Measurements from ENCODE around the gene FXYD6. TPM values are rescaled to one million over a fixed set of nuclear protein-coding genes. Genes with fewer than 3 reads are reported as not detected.
A peak's percentile ranks its signal among the peaks of the same experiment; 100 is the strongest.

Gene FXYD6
- total and polyA plus RNA-seq, 7 experiments from 2014 or later: 0.10 to 5.4 (median 0.98) TPM; not detected in 4

DNA sequence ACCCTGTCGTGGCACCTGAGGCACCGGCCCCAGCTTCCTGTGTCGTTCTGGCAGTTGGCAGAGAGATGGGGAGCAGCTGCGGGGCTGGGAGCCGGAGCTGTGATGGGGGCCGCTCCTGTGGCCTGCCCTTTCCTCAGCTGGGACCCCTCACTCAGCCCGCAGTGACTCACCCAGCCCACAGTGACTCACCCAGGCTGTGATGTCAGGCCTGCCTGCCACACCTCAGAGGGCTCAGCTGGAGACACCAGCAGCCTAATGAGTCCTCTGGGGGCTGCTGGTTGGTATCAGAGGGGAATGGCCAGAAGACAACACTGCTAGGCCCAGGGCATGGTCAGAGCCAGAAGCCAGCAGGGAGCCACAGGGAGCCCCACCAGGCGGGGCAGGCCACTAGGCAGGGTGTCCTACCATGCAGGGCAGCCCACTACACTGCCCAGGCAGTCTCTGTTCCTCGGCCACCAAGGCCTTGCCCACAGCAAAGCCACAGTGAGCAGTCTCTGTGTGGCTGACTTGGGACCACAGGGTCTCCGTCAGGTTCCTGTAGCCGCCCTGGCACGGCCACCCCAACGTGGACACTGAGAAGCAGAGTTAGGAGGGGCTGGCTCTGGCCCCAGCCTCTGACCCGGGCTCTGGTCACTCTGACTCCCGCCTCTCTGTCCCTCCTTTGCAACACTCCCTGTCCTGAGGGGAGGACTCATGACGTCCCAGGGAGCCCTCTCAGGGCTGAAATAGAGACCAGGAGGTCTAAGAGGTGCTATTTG lies 47.7 kb downstream of the FXYD6 start:
- Mint-ChIP-seq H3K4me3 (peak overlapping the region in 7 of 10 donors; percentile 16 to 79 (median 48)), H3K27me3 (peaks cover 0 to 2% (median 0%) of the 10 kb centered on the region in 5 donors), H3K9me3 (peaks cover 0 to 3% (median 0%) of the 10 kb centered on the region in 11 donors), H3K4me1 (peaks cover 48 to 72% (median 50%) of the 10 kb centered on the region in 7 donors), H3K36me3 (no peaks in the 10 kb centered on the region), H3K27ac (peak overlapping the region in 6 of 9 donors; percentile 16 to 87 (median 60))
- no peak overlapping the region for H3K4me3 ChIP-seq (ENCODE audit: low read length)
- no peaks in the 10 kb centered on the region for H3K36me3 ChIP-seq (ENCODE audit: control insufficient read depth in 2 of 3, insufficient read depth in 3 of 3, low read length in 3 of 3)
- H3K9me3 ChIP-seq (ENCODE audit: control insufficient read depth in 2 of 3, low read length in 3 of 3): no peaks in the 10 kb centered on the region
- ATAC-seq (peak; percentile 88), DNase-seq (peak in 6 of 9 donors; percentile 19 to 82 (median 24))
- H3K27ac ChIP-seq (ENCODE audit: low read depth, low read length): peak overlapping the region; percentile 35
- CTCF ChIA-PET: interaction anchor here (1.1 to 10.9 kb wide), 6 partner anchors 9 to 224 kb away, joined by 4 to 138 read pairs (median 10); no protein-coding TSS in a partner anchor
- intact Hi-C loops (cut with micrococcal nuclease): loop anchor here in 1 of 2 donors (1.0 kb wide), 4 partner anchors 13 to 223 kb away; partner anchors contain the start of gene IL10RA
- peaks cover 38 to 47% of the 10 kb centered on the region in 2 donors for H3K4me1 ChIP-seq (ENCODE audit: control insufficient read depth in 2 of 2, insufficient read depth in 2 of 2, low read length in 2 of 2)
- POLR2A ChIA-PET: interaction anchor here (0.8 to 1.9 kb wide), 2 partner anchors 118 to 122 kb away, joined by 3 to 6 read pairs; no protein-coding TSS in a partner anchor
- H3K27me3 ChIP-seq (ENCODE audit: control insufficient read depth in 2 of 2, insufficient read depth in 2 of 2, low read length in 2 of 2): no peaks in the 10 kb centered on the region

DNA sequence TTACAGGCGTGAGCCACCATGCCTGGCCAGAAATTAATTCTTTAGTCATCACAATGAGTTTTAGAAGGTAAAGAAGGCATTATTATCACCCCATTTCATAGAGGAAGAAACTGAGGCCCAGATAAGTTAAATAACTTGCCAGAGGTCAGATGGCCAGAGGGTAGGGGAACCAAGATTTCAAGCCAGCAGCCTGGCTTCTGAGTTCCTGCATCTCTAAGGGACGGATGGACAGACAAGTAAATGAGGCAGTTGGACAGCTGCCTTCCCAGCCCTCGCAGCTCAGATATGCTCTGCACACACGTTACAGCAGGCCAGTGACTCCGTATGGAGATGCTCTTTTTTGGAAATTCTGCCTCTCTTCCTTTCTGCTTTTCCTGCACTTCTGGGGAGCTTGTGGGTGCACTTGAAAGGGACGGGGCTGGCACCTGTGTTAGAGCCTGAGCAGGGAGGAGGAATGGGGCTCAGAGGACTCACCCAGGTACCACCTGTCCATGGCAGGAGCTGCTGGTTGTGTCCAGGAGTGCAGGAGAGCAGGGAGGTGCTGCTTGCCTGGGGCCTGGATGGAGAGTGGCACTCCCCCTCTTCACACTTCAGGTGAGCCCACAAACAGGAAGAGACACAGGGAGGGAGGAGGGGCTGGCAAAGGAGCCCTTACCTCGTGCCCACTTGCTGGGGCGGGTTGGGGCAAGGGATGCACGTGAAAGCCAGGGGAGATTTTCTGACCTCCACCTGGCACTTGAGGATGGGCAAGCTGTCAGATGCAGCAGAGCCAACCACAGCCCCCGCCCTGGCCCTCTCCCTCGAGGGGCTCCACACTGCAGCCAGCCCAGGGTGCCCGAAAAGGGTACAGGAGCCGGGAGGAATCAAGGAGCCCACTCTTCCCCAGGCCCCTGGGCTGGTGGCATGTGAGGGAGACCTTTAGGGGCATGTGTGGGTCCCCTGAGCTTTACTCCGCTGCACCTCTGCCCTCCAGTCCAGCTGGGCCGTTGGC lies 48.6 kb downstream of the FXYD6 start:
- Histone ChIP-seq H3K4me1 (ENCODE audit: control insufficient read depth in 2 of 2, insufficient read depth in 2 of 2, low read length in 2 of 2) (peaks cover 46 to 56% of the 10 kb centered on the region in 2 donors), H3K4me3 (ENCODE audit: low read length) (no peak overlapping the region), H3K27ac (ENCODE audit: low read depth, low read length) (peak overlapping the region; percentile 35), H3K36me3 (ENCODE audit: control insufficient read depth in 2 of 3, insufficient read depth in 3 of 3, low read length in 3 of 3) (no peaks in the 10 kb centered on the region), H3K9me3 (ENCODE audit: control insufficient read depth in 2 of 3, low read length in 3 of 3) (no peaks in the 10 kb centered on the region), H3K27me3 (ENCODE audit: control insufficient read depth in 2 of 2, insufficient read depth in 2 of 2, low read length in 2 of 2) (no peaks in the 10 kb centered on the region)
- Mint-ChIP-seq H3K27ac (peak overlapping the region in 8 of 9 donors; percentile 30 to 91 (median 68)), H3K27me3 (no peaks in the 10 kb centered on the region), H3K9me3 (peaks cover 0 to 3% (median 0%) of the 10 kb centered on the region in 11 donors), H3K36me3 (no peaks in the 10 kb centered on the region), H3K4me1 (peaks cover 52 to 81% (median 59%) of the 10 kb centered on the region in 7 donors), H3K4me3 (peak overlapping the region; percentile 16 to 79 (median 54))
- ATAC-seq (peak; percentile 37), DNase-seq (peak in 7 of 9 donors; percentile 29 to 47 (median 38))
- ChIA-PET POLR2A (interaction anchor here (0.8 to 1.9 kb wide), 3 partner anchors 18 to 123 kb away, joined by 3 to 6 read pairs (median 3); no protein-coding TSS in a partner anchor), CTCF (interaction anchor here (1.1 to 10.9 kb wide), 6 partner anchors 10 to 225 kb away, joined by 4 to 138 read pairs (median 10); no protein-coding TSS in a partner anchor)
- intact Hi-C loops (cut with micrococcal nuclease): loop anchor here in 1 of 2 donors (1.0 kb wide), 3 partner anchors 123 to 223 kb away; partner anchors contain the start of gene IL10RA

DNA sequence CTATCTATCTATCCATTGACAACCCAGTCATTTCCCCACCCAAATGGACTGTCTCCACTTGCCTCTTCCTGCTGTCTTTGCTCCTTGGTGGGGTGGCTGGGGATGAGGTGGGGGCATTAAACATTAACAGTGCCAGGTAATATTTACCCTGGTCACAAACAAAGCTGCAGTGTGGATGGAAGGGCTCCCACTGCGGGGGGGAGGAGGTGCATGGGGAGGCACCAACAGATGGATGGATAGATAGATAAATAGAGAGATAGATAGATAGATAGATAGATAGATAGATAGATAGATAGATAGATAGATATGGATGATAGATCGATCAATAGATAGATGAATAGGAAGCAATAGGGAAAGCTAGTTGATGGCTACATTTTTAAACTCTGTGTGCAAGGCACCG lies 49.6 kb downstream of the FXYD6 start:
- Mint-ChIP-seq H3K4me3 (peak overlapping the region in 3 of 10 donors; percentile 24 to 79 (median 66)), H3K27ac (peak overlapping the region in 6 of 9 donors; percentile 3 to 91 (median 26)), H3K9me3 (peaks cover 0 to 3% (median 0%) of the 10 kb centered on the region in 11 donors), H3K27me3 (no peaks in the 10 kb centered on the region), H3K4me1 (peaks cover 57 to 84% (median 68%) of the 10 kb centered on the region in 7 donors), H3K36me3 (no peaks in the 10 kb centered on the region)
- Histone ChIP-seq H3K4me3 (ENCODE audit: low read length) (no peak overlapping the region), H3K36me3 (ENCODE audit: control insufficient read depth in 2 of 3, insufficient read depth in 3 of 3, low read length in 3 of 3) (no peaks in the 10 kb centered on the region), H3K27ac (ENCODE audit: low read depth, low read length) (no peak overlapping the region), H3K9me3 (ENCODE audit: control insufficient read depth in 2 of 3, low read length in 3 of 3) (no peaks in the 10 kb centered on the region), H3K27me3 (ENCODE audit: control insufficient read depth in 2 of 2, insufficient read depth in 2 of 2, low read length in 2 of 2) (no peaks in the 10 kb centered on the region), H3K4me1 (ENCODE audit: control insufficient read depth in 2 of 2, insufficient read depth in 2 of 2, low read length in 2 of 2) (peaks cover 54 to 66% of the 10 kb centered on the region in 2 donors)
- no peak for DNase-seq
- ATAC-seq: no peak
- intact Hi-C loops (cut with micrococcal nuclease): no loop called here
- POLR2A ChIA-PET: interaction anchor here (0.7 to 0.9 kb wide), 2 partner anchors 19 to 231 kb away, joined by 3 read pairs; no protein-coding TSS in a partner anchor
- CTCF ChIA-PET: interaction anchor here (2.4 to 10.9 kb wide), 2 partner anchors 10 to 122 kb away, joined by 14 to 138 read pairs; no protein-coding TSS in a partner anchor

DNA sequence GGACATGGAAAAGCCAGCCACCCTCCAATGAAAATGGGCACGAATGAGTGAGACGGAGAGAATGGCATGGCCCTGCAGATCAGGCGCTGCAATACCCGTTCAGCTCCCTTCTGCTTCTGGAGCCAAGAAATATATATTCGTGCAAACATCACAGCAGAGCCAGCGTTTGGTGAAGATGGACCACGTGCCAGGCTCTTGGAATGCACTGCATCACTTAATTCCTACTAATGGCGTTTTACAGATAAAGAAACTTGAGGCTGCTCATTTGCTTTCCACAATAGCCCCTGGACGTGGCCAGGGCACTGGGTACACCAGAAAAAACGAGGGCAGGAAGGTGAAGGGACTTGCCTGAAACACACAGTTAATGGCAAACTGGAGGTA lies 50.3 kb downstream of the FXYD6 start:
- Histone ChIP-seq H3K4me1 (ENCODE audit: control insufficient read depth in 2 of 2, insufficient read depth in 2 of 2, low read length in 2 of 2) (peaks cover 51 to 69% of the 10 kb centered on the region in 2 donors), H3K27ac (ENCODE audit: low read depth, low read length) (no peak overlapping the region), H3K36me3 (ENCODE audit: control insufficient read depth in 2 of 3, insufficient read depth in 3 of 3, low read length in 3 of 3) (no peaks in the 10 kb centered on the region), H3K27me3 (ENCODE audit: control insufficient read depth in 2 of 2, insufficient read depth in 2 of 2, low read length in 2 of 2) (no peaks in the 10 kb centered on the region), H3K9me3 (ENCODE audit: control insufficient read depth in 2 of 3, low read length in 3 of 3) (no peaks in the 10 kb centered on the region), H3K4me3 (ENCODE audit: low read length) (no peak overlapping the region)
- intact Hi-C loops (cut with micrococcal nuclease): no loop called here
- Mint-ChIP-seq H3K9me3 (peaks cover 0 to 3% (median 0%) of the 10 kb centered on the region in 11 donors), H3K4me3 (peak overlapping the region in 1 of 10 donors; percentile 79), H3K4me1 (peaks cover 54 to 82% (median 69%) of the 10 kb centered on the region in 7 donors), H3K27me3 (no peaks in the 10 kb centered on the region), H3K36me3 (no peaks in the 10 kb centered on the region), H3K27ac (peak overlapping the region in 2 of 9 donors; percentile 46 to 91)
- CTCF ChIA-PET: interaction anchor here (4.1 to 10.9 kb wide), 2 partner anchors 18 to 123 kb away, joined by 36 to 138 read pairs; no protein-coding TSS in a partner anchor
- POLR2A ChIA-PET: interaction anchor here (0.5 to 2.0 kb wide), 2 partner anchors 11 to 783 kb away, joined by 5 to 6 read pairs; no protein-coding TSS in a partner anchor
- no peak for DNase-seq
- ATAC-seq: no peak

DNA sequence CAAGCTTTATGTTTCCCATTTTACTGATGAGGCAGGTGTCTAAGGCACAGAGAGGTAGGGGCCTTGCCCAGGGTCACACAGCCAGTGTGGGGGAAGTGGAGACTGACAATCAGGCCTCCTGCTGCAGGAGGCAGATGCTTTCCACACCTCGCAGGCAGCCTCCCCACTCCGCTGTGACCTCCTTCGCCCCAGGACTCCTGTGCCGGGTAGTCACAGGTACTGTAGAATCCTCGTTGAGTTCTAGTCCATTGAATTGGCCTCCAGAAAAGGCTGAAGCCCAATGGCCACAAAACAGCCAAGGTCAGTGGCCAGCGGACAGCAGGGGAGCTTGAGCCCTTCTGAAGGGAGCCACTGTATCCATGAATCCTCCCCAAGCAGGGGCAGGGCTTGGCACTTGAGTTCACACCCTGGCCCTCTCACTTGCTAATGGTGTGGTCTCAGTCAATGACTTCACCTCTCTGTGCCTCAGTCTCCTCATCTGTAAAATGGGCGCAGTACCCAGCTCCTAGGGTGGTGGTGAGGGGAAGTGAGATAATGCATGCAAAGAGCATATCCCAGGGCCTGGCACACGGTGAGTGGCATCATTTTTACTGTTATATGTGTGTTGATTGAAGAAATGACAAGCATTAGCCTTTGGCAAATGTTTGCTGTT lies 50.8 kb downstream of the FXYD6 start:
- CTCF ChIA-PET: interaction anchor here (3.3 to 10.9 kb wide), 4 partner anchors 17 to 227 kb away, joined by 16 to 138 read pairs (median 58); no protein-coding TSS in a partner anchor
- Histone ChIP-seq H3K27ac (ENCODE audit: low read depth, low read length) (no peak overlapping the region), H3K4me3 (ENCODE audit: low read length) (no peak overlapping the region), H3K4me1 (ENCODE audit: control insufficient read depth in 2 of 2, insufficient read depth in 2 of 2, low read length in 2 of 2) (peaks cover 46 to 64% of the 10 kb centered on the region in 2 donors), H3K36me3 (ENCODE audit: control insufficient read depth in 2 of 3, insufficient read depth in 3 of 3, low read length in 3 of 3) (no peaks in the 10 kb centered on the region), H3K27me3 (ENCODE audit: control insufficient read depth in 2 of 2, insufficient read depth in 2 of 2, low read length in 2 of 2) (no peaks in the 10 kb centered on the region), H3K9me3 (ENCODE audit: control insufficient read depth in 2 of 3, low read length in 3 of 3) (no peaks in the 10 kb centered on the region)
- Mint-ChIP-seq H3K4me1 (peaks cover 49 to 77% (median 64%) of the 10 kb centered on the region in 7 donors), H3K27ac (peak overlapping the region in 3 of 9 donors; percentile 38 to 91 (median 80)), H3K36me3 (no peaks in the 10 kb centered on the region), H3K4me3 (peak overlapping the region in 1 of 10 donors; percentile 8), H3K9me3 (peaks cover 0 to 3% (median 0%) of the 10 kb centered on the region in 11 donors), H3K27me3 (no peaks in the 10 kb centered on the region)
- DNase-seq: peak in 1 of 9 donors; percentile 15
- POLR2A ChIA-PET: interaction anchor here (0.5 to 2.0 kb wide), 3 partner anchors 8 to 783 kb away, joined by 3 to 6 read pairs (median 5); no protein-coding TSS in a partner anchor
- intact Hi-C loops (cut with micrococcal nuclease): no loop called here
- no peak for ATAC-seq

Measured in naive thymus-derived CD4-positive, alpha-beta T cell (primary cell).